Muscle layer of duodenum (tissue), 2 donors: ENCODE measurements around the gene SCYL3.
"Not testable (repeated sequence)": the region's sequence is repeated elsewhere in the genome, so short reads cannot be mapped to it uniquely, and the experiment has no call there.

Experiments used
- H3K27ac ChIP-seq: one replicate; pipeline ENCODE4 v1.7.0; 2013; ENCODE audit warnings: mild to moderate bottlenecking, low read length
- H3K27me3 ChIP-seq: one replicate; pipeline ENCODE4 v1.7.0; 2013; ENCODE audit warnings: low read depth, mild to moderate bottlenecking, control low read depth, low read length
- H3K36me3 ChIP-seq, 2 donors: one replicate each; pipeline ENCODE4 v1.7.0; 2013; ENCODE audit warnings: low read length in 2 of 2, control low read depth in 1 of 2, mild to moderate bottlenecking in 1 of 2; ENCODE audit not compliant: insufficient read depth in 2 of 2, control insufficient read depth in 1 of 2
- H3K4me1 ChIP-seq, 2 donors: one replicate each; pipeline ENCODE4 v1.7.0; 2013; ENCODE audit warnings: low read length in 2 of 2, mild to moderate bottlenecking in 2 of 2, control low read depth in 1 of 2, moderate library complexity in 1 of 2; ENCODE audit not compliant: insufficient read depth in 2 of 2, control insufficient read depth in 1 of 2
- H3K4me3 ChIP-seq, 2 donors: one replicate each; pipeline ENCODE4 v1.7.0; 2013; ENCODE audit warnings: low read length in 2 of 2, low read depth in 1 of 2, mild to moderate bottlenecking in 1 of 2
- H3K9me3 ChIP-seq, 2 donors: one replicate each; pipeline ENCODE4 v1.7.0; 2013; ENCODE audit warnings: low read length in 2 of 2, control low read depth in 1 of 2, mild to moderate bottlenecking in 1 of 2; ENCODE audit not compliant: control insufficient read depth in 1 of 2
- donor health status: healthy.

Gene SCYL3

GRCh38 chr1:169884634-169885033, 9.1 kb downstream of the SCYL3 start:
- no peak overlapping the region for H3K4me3 ChIP-seq
- no peak overlapping the region for H3K27ac ChIP-seq
- peaks cover 9 to 21% of the 10 kb centered on the region in 2 donors for H3K36me3 ChIP-seq
- H3K9me3 ChIP-seq: no peaks in the 10 kb centered on the region
- no peaks in the 10 kb centered on the region for H3K4me1 ChIP-seq
- no peaks in the 10 kb centered on the region for H3K27me3 ChIP-seq

- Histone ChIP-seq H3K27me3 (no peaks in the 10 kb centered on the region), H3K36me3 (peaks cover 5 to 19% of the 10 kb centered on the region in 2 donors), H3K4me3 (no peak overlapping the region), H3K9me3 (no peaks in the 10 kb centered on the region), H3K27ac (no peak overlapping the region), H3K4me1 (no peaks in the 10 kb centered on the region)
These were observed 11.6 kb downstream of the SCYL3 start for GRCh38 chr1:169882039-169882511.

GRCh38 chr1:169879034-169879840, 14.5 kb downstream of the SCYL3 start:
- Histone ChIP-seq H3K4me3 (no peak overlapping the region), H3K27ac (peak overlapping the region; percentile 19), H3K27me3 (no peaks in the 10 kb centered on the region), H3K36me3 (peaks cover 16 to 17% of the 10 kb centered on the region in 2 donors), H3K4me1 (no peaks in the 10 kb centered on the region), H3K9me3 (no peaks in the 10 kb centered on the region)

GRCh38 chr1:169878498-169878897, 15.2 kb downstream of the SCYL3 start:
- peaks cover 21 to 24% of the 10 kb centered on the region in 2 donors for H3K36me3 ChIP-seq
- H3K27me3 ChIP-seq: no peaks in the 10 kb centered on the region
- no peak overlapping the region for H3K4me3 ChIP-seq
- no peaks in the 10 kb centered on the region for H3K9me3 ChIP-seq
- H3K27ac ChIP-seq: no peak overlapping the region
- H3K4me1 ChIP-seq: no peaks in the 10 kb centered on the region

GRCh38 chr1:169877800-169878491, 15.8 kb downstream of the SCYL3 start:
- H3K4me3 ChIP-seq: no peak overlapping the region
- H3K9me3 ChIP-seq: no peaks in the 10 kb centered on the region
- H3K27ac ChIP-seq: no peak overlapping the region
- no peaks in the 10 kb centered on the region for H3K4me1 ChIP-seq
- peaks cover 22 to 29% of the 10 kb centered on the region in 2 donors for H3K36me3 ChIP-seq
- no peaks in the 10 kb centered on the region for H3K27me3 ChIP-seq

- Histone ChIP-seq H3K4me1 (no peaks in the 10 kb centered on the region), H3K36me3 (peaks cover 33 to 59% of the 10 kb centered on the region in 2 donors), H3K4me3 (no peak overlapping the region), H3K27me3 (no peaks in the 10 kb centered on the region), H3K9me3 (no peaks in the 10 kb centered on the region), H3K27ac (no peak overlapping the region)
These were observed 19.5 kb downstream of the SCYL3 start for GRCh38 chr1:169874229-169874628.

- peaks cover 38 to 64% of the 10 kb centered on the region in 2 donors for H3K36me3 ChIP-seq
These were observed 20.0 kb downstream of the SCYL3 start for GRCh38 chr1:169873582-169874199.

GRCh38 chr1:169872906-169873305, 20.8 kb downstream of the SCYL3 start:
- Histone ChIP-seq H3K9me3 (no peaks in the 10 kb centered on the region), H3K4me3 (no peak overlapping the region), H3K27ac (no peak overlapping the region), H3K36me3 (peaks cover 40 to 68% of the 10 kb centered on the region in 2 donors), H3K27me3 (no peaks in the 10 kb centered on the region), H3K4me1 (no peaks in the 10 kb centered on the region)

More at GRCh38 chr1:169873582-169874199, 20.0 kb downstream of the SCYL3 start:
- Histone ChIP-seq H3K27ac (no peak overlapping the region), H3K27me3 (no peaks in the 10 kb centered on the region), H3K4me3 (no peak overlapping the region), H3K9me3 (no peaks in the 10 kb centered on the region), H3K4me1 (no peaks in the 10 kb centered on the region)

GRCh38 chr1:169871988-169872387, 21.7 kb downstream of the SCYL3 start:
- not testable (repeated sequence) for H3K4me1 ChIP-seq, H3K4me3 ChIP-seq, H3K27me3 ChIP-seq, H3K9me3 ChIP-seq, H3K27ac ChIP-seq
- H3K36me3 ChIP-seq: peaks cover 47 to 75% of the 10 kb centered on the region in 2 donors

- Histone ChIP-seq H3K27ac (no peak overlapping the region), H3K4me1 (no peaks in the 10 kb centered on the region), H3K36me3 (peaks cover 61 to 86% of the 10 kb centered on the region in 2 donors), H3K4me3 (no peak overlapping the region), H3K27me3 (no peaks in the 10 kb centered on the region), H3K9me3 (no peaks in the 10 kb centered on the region)
These were observed 24.3 kb downstream of the SCYL3 start for GRCh38 chr1:169869426-169869825.

GRCh38 chr1:169868978-169869377, 24.7 kb downstream of the SCYL3 start:
- Histone ChIP-seq H3K4me1 (no peaks in the 10 kb centered on the region), H3K27me3 (no peaks in the 10 kb centered on the region), H3K27ac (no peak overlapping the region), H3K36me3 (peaks cover 62 to 86% of the 10 kb centered on the region in 2 donors), H3K4me3 (no peak overlapping the region), H3K9me3 (no peaks in the 10 kb centered on the region)
